Stomach (tissue), 9 donors: Measurements from ENCODE around the gene NRROS. TPM values are rescaled to one million over a fixed set of nuclear protein-coding genes. Genes with fewer than 3 reads are reported as not detected.

Source experiments
- DNase-seq, 2 donors: peaks; one replicate each; pipeline versions ENCODE4 v3.0.0 to v3.0.0-alpha.2; 2013 to 2019
- H3K27ac ChIP-seq, 5 donors: fragments of 200-600 bp in 4 of 5; sonication (generic) in 4 of 5; one replicate each; pipeline ENCODE4 v1.5.1; 2013 to 2019; ENCODE audit warnings: mild to moderate bottlenecking in 1 of 5, moderate library complexity in 1 of 5
- H3K27me3 ChIP-seq, 3 donors: fragments of 200-600 bp; sonication (generic); one replicate each; pipeline ENCODE4 v1.5.1; 2017 to 2019; ENCODE audit warnings: mixed run types in 1 of 3
- H3K36me3 ChIP-seq, 4 donors: fragments of 200-600 bp; sonication (generic); 1 replicate in 3 of 4; 2 replicates in 1 of 4; pipeline ENCODE4 v1.5.1; 2016 to 2019
- H3K4me1 ChIP-seq, 4 donors: fragments of 200-600 bp; sonication (generic); one replicate each; pipeline ENCODE4 v1.5.1; 2016 to 2019
- H3K4me3 ChIP-seq, 4 donors: fragments of 200-600 bp; sonication (generic) in 3 of 4; one replicate each; pipeline ENCODE4 v1.5.1; 2016 to 2019; ENCODE audit warnings: mild to moderate bottlenecking in 1 of 4
- H3K9me3 ChIP-seq, 4 donors: fragments of 200-600 bp; sonication (generic); one replicate each; pipeline ENCODE4 v1.5.1; 2016 to 2019
- EP300 ChIP-seq: sonication (generic); formaldehyde crosslinking; IDR thresholded peaks from one replicate; pipeline ENCODE4 v1.6.1; 2017; ENCODE audit warnings: antibody characterized with exemption
- POLR2A ChIP-seq, 4 donors: fragments of 450-650 bp; IDR thresholded peaks; one replicate each; pipeline ENCODE4 v1.6.1; 2016; ENCODE audit warnings: antibody characterized with exemption in 4 of 4, control low read depth in 2 of 4, mild to moderate bottlenecking in 1 of 4, moderate library complexity in 1 of 4
- POLR2AphosphoS5 ChIP-seq, 3 donors: sonication (generic); formaldehyde crosslinking; IDR thresholded peaks; one replicate each; pipeline ENCODE4 v1.6.1; 2016; ENCODE audit warnings: antibody characterized with exemption in 3 of 3
- WGBS, 5 donors: extraction: QIAGEN DNeasy Blood & Tissue Kit in 3 of 5; methylation state at CpG; one replicate each; pipeline versions ENCODE4 v1.1.5 to v1.1.7; 2013 to 2018; 5-methylcytosine and 5-hydroxymethylcytosine counted together
- intact Hi-C: fragments of 100-400 bp; cut with DNase I; formaldehyde crosslinking; loops from one replicate; pipeline ENCODE4 v1.15.1; 2023; ENCODE audit warnings: low total_unique reads
- polyA plus RNA-seq, 3 donors: library from polyadenylated mRNA; stranded (reverse); fragments of 200-250 nt; gene quantifications; one replicate each; pipeline ENCODE4 v1.2.3, GENCODE V29; 2013
- total RNA-seq, 5 donors: library from RNA; depleted of rRNA; stranded (reverse); fragments of >200 nt; gene quantifications; one replicate each; pipeline versions ENCODE4 v1.1.0 to v1.2.3, GENCODE V29; 2014 to 2016
- TF ChIP-seq, protein P1 (sequence below), 7 experiments: fragments of 450-650 bp in 4 of 7; fragments of 200-600 bp in 3 of 7; sonication (generic) in 3 of 7; IDR thresholded peaks; one replicate each; pipeline ENCODE4 v1.5.1; 2016 to 2019; ENCODE audit warnings: antibody characterized with exemption in 7 of 7, control low read depth in 2 of 7, mild to moderate bottlenecking in 1 of 7
- donor health status: healthy with polysubstance abuse.
- donor health status: Bipolar disorder and iron deficiency.
- donor health status: healthy.

Gene NRROS
- total and polyA plus RNA-seq, 8 donors, result 0.45 to 5.5 (median 1.4) TPM; not detected in 1

- intact Hi-C loops, result no loop called here
- 82 to 91% (median 88%) methylated on average over 5 of the region's 5 CpGs for WGBS, 5 donors
- no peaks in the 10 kb centered on the region for H3K9me3 ChIP-seq
- peak overlapping the region in 3 of 5 donors; percentile 23 to 46 (median 34) for H3K27ac ChIP-seq
- no peak for DNase-seq
- no peaks in the 10 kb centered on the region for H3K36me3 ChIP-seq
- TF ChIP-seq POLR2AphosphoS5 (IDR thresholded peaks at IDR 0.05) (no peak), POLR2A (IDR thresholded peaks at IDR 0.05) (no peak), EP300 (no peak)
- TF ChIP-seq, protein P1, sequence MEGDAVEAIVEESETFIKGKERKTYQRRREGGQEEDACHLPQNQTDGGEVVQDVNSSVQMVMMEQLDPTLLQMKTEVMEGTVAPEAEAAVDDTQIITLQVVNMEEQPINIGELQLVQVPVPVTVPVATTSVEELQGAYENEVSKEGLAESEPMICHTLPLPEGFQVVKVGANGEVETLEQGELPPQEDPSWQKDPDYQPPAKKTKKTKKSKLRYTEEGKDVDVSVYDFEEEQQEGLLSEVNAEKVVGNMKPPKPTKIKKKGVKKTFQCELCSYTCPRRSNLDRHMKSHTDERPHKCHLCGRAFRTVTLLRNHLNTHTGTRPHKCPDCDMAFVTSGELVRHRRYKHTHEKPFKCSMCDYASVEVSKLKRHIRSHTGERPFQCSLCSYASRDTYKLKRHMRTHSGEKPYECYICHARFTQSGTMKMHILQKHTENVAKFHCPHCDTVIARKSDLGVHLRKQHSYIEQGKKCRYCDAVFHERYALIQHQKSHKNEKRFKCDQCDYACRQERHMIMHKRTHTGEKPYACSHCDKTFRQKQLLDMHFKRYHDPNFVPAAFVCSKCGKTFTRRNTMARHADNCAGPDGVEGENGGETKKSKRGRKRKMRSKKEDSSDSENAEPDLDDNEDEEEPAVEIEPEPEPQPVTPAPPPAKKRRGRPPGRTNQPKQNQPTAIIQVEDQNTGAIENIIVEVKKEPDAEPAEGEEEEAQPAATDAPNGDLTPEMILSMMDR (IDR thresholded peaks at IDR 0.05), result no peak
- peaks cover 0 to 46% (median 11%) of the 10 kb centered on the region in 4 donors for H3K4me1 ChIP-seq
- H3K27me3 ChIP-seq, result peaks cover 0 to 16% (median 7%) of the 10 kb centered on the region in 3 donors
- H3K4me3 ChIP-seq, result no peak overlapping the region
These were observed 4.3 kb downstream of the NRROS start for GRCh38 chr3:196643761-196644160.

GRCh38 chr3:196645096-196645495, 5.6 kb downstream of the NRROS start:
- no peak overlapping the region for H3K4me3 ChIP-seq
- peaks cover 0 to 36% (median under 1%) of the 10 kb centered on the region in 4 donors for H3K4me1 ChIP-seq
- peaks cover 0 to 7% (median 0%) of the 10 kb centered on the region in 3 donors for H3K27me3 ChIP-seq
- no peaks in the 10 kb centered on the region for H3K9me3 ChIP-seq
- H3K27ac ChIP-seq, result no peak overlapping the region
- intact Hi-C loops, result no loop called here
- WGBS, 5 donors, result 83 to 92% (median 88%) methylated on average over 4 of the region's 4 CpGs
- no peak for DNase-seq
- no peaks in the 10 kb centered on the region for H3K36me3 ChIP-seq
- TF ChIP-seq POLR2A (IDR thresholded peaks at IDR 0.05) (no peak), EP300 (no peak), POLR2AphosphoS5 (IDR thresholded peaks at IDR 0.05) (no peak)
- TF ChIP-seq, protein P1 (IDR thresholded peaks at IDR 0.05), result no peak

GRCh38 chr3:196645897-196646665, 6.6 kb downstream of the NRROS start:
- 58 to 76% (median 72%) methylated on average over 16 to 21 of the region's 21 CpGs for WGBS, 5 donors
- Histone ChIP-seq H3K36me3 (no peaks in the 10 kb centered on the region), H3K27ac (no peak overlapping the region), H3K4me1 (peaks cover 0 to 36% (median 6%) of the 10 kb centered on the region in 4 donors), H3K9me3 (no peaks in the 10 kb centered on the region), H3K4me3 (no peak overlapping the region), H3K27me3 (no peaks in the 10 kb centered on the region)
- TF ChIP-seq EP300 (no peak), POLR2AphosphoS5 (IDR thresholded peaks at IDR 0.05) (no peak), POLR2A (IDR thresholded peaks at IDR 0.05) (no peak)
- TF ChIP-seq, protein P1 (IDR thresholded peaks at IDR 0.05), result no peak
- intact Hi-C loops, result no loop called here
- DNase-seq, result peak in 1 of 2 donors; percentile 43

DNA sequence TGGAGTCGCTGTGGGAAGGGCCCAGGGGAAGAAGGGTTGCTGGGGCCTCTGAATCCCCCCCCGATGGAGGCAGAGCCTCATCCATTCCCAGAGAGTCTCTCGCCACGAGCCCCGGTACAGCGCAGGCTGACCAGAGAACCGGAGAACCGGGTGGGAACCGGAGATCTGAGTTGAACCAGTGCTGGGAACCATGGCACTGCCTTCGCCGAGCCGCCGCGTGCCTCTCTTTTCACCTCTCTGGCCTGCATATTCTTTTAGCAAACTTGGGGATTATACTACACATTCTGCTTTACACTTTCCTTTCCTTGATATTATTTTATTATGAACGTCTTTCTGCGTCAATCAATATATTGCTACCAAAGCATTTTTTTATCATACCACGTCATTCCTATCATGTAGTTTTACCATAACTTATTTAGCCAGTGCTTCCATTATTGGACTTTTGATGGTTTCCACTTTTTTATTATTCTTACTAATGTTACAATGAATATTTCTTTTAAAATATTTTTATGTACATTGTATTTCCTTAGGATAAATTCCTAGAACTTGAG, 7.2 kb downstream of the NRROS start:
- Histone ChIP-seq H3K4me1 (peaks cover 0 to 36% (median 9%) of the 10 kb centered on the region in 4 donors), H3K9me3 (no peaks in the 10 kb centered on the region), H3K4me3 (no peak overlapping the region), H3K27ac (no peak overlapping the region), H3K36me3 (no peaks in the 10 kb centered on the region), H3K27me3 (no peaks in the 10 kb centered on the region)
- 89 to 93% (median 91%) methylated on average over 16 to 17 of the region's 17 CpGs for WGBS, 5 donors
- intact Hi-C loops, result no loop called here
- TF ChIP-seq POLR2A (IDR thresholded peaks at IDR 0.05) (no peak), POLR2AphosphoS5 (IDR thresholded peaks at IDR 0.05) (no peak), EP300 (no peak)
- TF ChIP-seq, protein P1 (IDR thresholded peaks at IDR 0.05), result no peak
- DNase-seq, result no peak
